Activated naive CD4-positive, alpha-beta T cell (primary cell): ENCODE results near the gene COPS3.

Source experiments
- DNase-seq, 4 experiments: peaks; one replicate each; lab custom pipeline; 2025; lab: John Stamatoyannopoulos, UW

Gene COPS3

DNA sequence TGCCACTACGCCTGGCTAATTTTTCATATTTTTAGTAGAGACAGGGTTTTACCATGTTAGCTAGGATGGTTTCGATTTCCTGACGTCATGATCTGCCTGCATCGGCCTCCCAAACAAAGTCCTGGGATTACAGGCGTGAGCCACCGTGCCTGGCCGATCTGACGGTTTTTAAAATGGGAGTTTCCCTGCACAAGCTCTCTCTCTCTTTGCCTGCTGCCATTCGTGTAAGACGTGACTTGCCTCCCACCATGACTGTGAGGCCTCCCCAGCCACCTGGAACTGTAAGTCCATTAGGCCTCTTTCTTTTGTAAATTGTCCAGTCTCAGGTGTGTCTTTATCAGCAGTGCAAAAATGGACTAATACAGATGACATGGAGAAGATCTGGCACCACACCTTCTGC, 39.4 kb downstream of the COPS3 start:
- DNase-seq = no peak

DNA sequence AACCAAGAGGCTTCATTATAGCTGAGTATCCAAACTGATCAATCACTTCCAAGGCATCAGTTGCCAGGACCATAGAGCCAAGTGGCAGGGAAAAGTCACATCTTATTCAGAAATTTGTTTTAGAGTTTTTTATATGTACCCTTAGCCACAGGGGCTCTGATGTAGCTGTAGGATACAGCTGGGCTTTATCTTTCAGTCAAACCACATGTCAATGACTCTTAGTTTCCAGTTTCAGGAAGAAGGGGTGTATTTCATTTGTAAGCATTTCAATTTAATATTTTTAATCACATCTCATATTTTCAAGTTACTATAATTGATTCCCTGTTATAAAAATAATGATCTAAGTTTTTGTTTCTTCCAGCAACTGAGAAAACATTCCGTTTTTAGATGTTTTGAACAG, 41.2 kb downstream of the COPS3 start:
- no peak for DNase-seq

DNA sequence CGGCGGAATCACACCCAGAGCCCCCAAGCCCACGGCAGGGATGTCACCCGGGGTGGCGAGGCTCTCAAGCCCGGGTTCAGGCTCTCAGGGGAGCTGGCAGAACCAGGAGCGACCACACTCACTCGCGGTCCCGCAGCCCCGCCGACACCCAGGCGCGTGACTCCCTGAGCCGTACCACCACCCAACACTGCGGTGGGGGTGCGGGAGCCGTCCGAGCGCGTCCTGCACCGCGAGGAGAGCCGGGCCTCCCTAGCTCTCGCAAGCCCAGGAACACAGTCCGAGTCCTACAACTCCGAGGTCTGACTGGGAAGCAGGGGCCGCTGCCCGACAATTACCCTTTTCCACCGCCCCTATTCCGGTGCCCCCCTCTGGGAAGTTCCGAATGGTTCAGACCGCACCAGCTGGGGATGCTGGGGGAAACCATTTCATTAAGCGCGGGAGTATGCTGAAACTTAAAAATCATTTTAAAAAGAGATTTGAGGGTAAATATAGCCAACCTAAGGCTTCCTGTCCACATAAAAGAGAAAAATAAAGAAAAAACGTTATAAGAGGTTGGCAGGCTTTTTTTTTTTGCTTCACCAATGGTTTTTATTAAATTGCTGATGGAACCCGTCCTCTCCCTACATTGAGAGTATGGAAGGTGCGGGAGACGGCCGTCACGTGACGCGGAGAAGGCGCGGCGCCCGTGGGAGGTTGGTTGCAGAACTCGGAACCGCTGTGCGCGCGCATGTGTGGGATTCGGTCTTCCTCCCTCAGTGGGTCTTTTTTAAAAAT, 43.8 kb downstream of the COPS3 start, which contains the start of gene FLCN:
TSS of gene FLCN (minus strand) at position 143 of the 774 bp plus-strand sequence. CDS start 9,031 bp downstream, outside the sequence.
- DNase-seq = peak; percentile 63 to 83 (median 73)

DNA sequence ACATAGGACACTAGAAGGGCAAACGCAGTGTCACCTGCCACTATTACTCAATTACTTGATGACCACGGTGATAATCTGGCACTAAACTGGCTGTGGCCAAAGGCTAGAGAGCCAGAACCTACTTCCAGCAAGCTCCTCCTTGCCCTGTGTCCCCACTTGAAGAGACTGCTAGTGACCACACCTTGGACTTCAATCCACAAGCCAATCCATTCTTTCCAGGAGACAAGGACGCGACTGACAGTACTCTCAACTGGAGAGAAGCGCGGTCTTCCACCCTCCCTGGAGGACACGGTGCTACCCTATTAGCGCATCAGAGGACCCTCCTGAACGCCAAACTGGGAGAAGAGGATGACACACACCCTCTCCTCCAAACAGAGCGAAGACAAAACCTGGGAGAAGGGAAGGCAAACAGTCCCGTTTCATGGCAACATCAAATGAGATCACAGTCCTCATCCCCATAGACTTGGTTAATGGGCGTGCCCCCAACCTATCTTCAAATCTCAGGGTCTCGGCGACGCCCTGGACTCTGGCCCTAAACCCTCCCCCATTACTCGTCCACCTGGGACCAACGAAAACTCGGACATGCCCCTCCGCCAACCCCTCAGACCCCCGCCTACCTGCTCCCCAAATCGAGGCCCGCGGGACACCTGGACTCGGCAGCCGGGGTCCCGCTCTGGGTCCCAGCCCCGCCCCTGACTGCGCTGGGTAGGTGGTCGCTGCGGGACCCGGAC, 44.6 kb downstream of the COPS3 start:
- DNase-seq = no peak

DNA sequence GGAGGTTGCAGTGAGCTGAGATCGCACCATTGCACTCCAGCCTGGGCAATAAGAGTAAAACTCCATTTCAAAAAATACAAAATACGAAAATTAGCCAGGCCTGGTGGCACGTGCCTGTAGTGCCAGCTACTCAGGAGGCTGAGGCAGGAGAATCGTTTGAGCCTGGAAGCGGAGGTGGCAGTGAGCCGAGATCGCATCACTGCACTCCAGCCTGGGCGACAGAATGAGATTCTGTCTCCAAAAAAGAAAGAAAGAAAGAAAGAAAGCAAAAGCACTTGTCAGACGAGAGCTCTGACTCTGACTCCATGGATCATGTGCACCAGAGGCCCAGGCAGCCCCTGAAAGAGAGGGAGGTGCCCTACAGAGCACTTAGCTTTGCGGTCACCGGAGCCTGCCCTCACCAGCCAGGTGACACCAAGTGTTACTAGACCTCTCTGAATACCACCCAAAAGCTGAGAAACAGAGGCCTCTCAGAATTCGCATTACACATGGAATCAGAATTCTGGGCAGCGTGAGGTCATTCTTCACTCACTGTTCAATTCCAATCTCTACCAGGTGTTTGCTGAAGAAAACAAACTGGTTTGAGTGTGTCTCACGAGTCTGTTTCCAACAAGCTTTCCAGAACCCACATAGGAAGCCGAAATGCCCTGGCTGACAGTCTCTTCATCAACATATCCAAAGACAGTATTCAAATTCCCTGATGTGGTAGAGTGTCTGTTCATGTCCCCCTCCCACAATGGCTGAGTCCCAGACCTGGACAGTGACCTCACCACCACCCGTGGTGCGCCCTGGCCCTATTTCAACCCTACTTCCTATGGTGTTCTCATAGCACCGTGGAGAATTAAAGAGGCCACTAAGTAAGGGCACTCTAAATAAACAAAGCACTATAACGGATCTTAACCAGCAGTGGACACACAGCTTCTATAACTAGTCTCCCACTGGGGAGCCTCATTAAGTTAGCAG, 45.6 kb downstream of the COPS3 start:
- no peak for DNase-seq

DNA sequence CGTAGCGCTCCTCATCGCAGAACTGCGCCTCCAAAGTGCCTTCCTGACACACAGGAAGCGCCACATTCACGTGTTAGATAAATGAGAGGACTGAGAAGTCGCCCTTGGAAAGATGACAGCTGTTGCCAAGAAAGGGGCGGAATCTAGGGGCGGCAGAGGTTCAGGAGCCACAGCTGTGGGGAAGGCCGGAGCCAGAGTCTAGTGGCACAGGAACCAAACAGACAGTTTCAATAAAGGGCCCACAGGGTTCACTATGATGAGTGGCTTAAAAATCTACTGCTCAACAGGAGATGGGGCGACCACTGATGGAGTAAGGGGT, 48.8 kb downstream of the COPS3 start:
- no peak for DNase-seq

DNA sequence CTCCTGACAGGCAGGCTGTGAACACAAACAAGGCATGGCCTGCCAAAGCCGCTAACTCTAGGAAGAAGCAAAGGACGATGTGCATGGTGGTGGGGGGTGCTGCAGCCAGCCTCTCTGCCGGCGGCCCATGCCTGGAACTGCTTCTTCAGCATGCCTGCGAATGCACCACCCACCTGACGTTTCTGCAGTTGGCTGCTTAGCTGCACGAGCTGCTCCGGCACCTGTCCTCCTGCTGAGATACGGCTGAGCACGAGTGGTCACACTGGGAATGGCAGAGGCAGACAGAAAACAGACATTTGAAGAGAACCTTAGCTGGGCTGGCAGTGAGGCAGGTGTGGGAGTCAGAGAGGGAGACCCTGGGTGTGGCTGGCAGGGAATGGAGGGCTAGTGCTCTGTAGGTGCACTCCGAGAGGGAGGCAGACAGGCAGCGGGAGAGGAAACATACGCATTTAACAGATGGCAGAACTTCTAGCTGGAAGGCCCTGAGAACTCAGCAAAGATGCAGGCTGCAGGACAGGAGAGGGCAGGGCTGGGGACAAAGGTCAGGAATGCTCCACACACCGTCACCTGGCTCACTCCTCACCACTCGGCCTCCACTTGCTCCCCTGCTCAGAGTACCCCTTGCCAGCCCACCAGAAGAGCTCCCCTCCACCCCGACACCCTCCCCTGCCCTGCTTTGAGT, 49.3 kb downstream of the COPS3 start:
- no peak for DNase-seq

DNA sequence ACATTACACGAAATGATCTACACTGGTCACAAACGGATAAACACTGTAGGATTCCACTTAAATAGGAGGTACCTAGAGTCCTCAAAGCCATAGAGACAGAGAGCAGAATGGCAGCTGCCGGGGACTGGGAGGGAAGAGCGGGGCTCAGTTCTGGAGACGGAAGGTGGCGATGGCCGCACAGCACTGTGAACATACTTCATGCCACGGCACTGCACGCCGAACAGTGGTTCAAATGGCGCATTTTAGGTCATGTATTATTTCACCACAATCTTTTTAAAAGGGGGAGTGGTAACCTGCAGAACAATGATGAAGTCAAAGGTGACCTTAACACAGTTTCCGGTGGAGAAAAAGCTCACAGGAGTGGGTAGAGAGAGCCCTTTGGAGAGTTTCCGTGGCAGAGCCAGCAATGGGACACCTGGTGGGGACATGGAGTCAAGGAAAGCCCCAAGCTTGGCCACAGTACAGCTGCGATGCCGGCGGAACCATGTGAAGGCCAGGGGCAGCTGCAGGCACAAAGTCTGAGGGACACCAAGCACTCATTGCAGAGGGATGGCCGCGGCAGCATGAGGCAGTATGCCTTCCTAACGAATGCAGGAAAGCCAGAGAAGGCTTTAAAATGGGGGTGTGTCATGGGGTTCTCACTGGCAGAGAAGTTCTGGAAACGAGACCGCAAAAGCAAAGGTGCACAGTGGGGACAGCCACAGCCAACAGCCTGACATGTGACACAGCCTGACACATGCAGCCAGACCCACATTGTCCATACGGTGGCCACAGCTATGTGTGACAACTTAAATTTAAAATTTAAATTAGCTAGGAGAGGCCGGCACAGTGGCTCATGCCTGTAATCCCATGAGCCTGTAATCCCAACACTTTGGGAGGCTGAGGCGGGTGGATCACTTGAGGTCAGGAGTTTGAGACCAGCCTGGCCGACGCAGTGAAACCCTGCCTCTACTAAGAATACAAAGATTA, 51.3 kb downstream of the COPS3 start:
- DNase-seq = no peak

DNA sequence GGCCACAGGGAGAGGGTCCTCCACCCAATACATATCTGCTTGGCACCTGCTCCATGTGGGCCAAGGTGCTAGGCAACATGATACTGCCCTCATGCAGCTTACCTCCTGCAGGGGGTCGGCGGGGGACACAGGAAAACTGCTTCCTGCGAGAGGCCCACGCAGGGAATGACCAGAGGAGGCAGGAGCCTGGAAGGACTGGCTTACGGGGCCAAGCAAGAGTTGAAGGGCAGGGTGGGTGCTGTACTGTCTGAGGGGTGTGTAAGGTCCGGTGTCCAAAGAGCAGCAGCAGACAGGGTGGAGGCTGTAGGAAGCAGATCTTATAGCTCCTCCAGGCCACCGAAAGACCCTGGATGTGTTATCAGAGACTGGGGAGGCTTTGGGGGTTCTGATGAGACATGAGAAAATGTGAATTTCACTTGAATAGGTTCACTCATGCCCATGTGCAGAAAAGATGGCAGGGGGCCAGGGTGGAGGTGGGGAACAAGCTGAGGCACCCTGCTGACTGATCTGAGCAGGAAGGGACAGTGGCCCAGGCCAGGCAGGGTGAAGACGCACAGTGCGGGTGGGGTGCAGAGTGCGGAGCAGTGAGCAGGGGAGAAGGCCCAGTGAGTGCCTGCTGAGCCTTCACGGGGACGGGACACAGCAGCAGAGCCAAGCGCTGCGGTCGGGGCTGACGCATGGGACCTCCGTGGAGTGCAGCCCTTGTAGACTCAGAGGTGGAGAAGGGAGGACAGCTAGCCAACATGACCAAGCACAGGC, 52.3 kb downstream of the COPS3 start:
- no peak for DNase-seq

DNA sequence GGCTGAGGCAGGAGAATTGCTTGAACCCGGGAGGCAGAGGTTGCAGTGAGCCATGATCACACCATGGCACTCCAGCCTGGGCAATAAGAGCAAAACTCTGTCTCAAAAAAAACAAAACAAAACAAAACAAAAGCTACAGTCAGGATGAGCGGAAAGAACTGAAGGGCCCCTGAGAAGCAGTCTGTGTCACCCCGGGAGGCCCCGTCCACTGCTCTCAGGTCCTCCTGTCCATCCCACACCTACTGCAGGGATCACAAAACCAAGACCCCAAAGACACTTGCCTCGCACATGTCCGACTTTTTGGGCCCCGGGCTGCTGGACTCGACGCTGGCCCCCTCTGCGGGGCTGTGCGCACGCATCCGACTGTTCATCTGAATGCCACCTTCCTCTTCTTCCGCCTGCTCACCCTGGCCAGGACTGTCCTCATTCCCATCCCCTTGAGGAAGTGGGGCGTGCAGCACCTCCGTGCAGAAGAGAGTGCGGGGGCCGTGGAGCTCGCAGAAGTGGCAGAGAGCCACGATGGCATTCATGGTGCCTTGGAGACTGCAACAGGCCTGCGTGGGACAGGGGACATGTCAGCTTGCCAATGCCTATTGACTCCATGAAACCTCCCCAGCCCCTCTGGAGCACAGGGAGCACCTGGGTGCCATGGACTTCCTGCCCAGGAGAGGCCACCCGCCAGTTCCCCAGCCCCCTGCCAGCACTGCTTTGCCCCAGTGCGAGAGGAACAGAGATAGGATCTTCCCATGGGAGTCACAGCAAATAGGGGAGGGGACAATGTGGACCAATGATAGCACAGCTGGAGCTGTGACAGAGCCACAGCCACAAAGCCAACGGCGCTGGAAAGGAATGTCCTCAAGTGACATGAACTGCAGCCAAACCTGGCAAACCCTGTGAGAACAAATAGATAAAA, 53.2 kb downstream of the COPS3 start:
- no peak for DNase-seq

DNA sequence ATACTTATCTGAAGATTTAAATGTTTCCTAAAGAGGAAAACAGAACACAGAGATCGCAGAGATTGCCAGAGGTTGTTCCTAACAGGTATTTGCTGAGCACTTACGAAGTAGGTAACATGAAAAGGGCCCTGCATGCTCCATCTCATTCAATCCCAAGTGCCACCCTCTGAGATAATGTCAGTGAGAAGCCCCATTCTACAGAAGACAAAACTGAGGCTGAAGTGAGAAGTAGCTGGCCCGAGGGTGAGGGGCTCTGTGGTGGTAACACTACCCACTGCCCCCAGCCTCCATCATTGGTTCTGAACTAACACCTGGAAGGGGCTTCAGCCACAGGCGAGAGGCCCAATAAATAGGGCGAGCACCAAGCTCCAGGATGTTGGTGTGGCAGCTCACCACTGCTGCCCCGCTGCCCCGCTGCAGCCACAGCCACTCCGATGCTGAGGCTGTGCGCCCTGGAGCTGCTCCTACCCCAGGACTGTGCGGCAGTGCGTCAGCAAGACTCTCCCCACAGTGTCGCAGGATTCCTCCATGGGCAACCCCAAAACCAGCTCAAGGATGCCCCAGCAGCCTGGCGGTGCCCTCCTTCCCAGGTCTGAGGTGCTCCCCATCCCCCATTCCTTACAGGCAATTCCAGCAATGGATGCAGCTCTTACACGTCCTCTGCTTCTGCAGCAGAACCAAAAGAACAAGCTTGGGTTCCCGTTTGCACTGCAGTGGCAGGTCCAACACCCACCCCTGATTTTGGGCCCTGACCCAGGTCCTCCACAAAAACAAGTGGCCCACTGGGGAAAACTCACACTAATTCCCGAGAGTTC, 54.4 kb downstream of the COPS3 start:
- no peak for DNase-seq

DNA sequence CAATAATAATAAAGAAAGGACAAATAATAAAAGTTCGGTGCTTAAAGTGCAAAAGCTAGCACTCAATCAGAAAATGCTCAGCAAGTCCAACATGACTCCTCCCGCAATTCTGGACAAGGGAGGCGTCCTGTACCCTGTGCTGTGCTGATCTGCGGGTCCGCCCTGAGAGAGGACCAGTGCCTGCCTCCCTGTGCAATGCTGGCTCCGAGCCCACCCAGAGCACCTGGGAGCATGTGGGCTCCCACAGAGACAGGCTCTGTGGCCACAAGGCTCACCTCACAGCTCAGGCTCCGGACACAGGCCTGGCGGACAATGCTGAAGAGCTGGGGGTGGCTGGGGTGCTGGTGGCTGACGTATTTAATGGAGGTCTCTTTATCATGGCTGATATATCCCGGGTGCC, 55.1 kb downstream of the COPS3 start:
- no peak for DNase-seq

DNA sequence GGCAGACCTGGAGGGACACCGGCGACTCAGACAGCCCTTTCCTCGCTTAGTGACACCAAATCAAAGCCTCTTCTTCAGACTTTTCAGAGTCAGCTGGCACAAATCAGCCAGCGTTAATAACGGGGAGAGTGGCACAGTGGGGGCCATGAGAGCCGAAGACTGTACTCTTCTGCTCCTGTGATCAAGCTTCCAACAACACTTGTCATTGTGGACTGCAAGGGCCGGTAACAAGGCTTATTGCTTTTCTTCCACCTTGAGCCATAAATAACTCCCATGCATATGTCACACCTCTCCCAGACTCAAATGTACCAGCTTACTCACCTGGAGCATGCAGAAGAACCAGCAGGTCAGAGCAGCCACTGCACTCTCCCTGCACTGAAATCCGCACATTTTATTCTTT, 56.9 kb downstream of the COPS3 start:
- DNase-seq = no peak

DNA sequence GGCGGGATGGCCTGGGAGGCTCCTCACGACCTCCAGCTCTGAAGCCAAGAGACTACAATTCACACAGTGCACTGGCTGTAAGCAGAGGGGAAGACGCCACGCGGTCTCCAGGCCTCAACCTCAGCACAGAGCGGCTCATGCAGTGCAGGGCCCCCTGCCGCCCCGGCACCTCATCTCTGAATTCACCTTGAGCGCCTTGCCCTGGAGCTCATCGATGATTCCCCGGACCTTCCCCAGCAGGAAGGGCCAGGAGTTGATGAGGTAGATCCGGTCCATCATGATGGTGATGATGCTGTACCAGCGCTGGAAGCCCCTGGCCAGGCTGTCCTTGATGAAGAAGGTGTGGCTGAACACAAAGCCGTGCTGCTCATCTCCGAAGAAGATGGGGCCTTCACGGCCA, 57.3 kb downstream of the COPS3 start:
- DNase-seq = no peak

DNA sequence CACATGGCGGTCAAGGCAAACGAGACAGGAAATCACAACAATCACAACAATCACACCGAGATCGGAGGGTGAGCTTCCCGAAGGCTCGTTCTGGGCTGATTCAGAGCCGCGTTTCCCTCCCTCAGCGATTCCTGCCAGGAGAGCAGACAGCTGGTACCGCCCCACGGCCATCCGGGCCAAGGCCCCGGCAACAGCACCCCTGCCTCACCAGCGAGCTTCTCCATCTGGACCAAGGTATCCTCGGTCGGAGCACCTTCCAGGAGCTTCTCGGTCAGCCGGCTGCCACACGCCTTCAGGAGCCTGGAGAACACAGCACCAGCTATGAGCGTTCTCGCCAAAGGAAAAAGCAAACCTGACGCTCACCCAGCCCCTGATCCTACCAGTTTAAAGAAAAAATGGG, 59.7 kb downstream of the COPS3 start:
- DNase-seq = no peak

DNA sequence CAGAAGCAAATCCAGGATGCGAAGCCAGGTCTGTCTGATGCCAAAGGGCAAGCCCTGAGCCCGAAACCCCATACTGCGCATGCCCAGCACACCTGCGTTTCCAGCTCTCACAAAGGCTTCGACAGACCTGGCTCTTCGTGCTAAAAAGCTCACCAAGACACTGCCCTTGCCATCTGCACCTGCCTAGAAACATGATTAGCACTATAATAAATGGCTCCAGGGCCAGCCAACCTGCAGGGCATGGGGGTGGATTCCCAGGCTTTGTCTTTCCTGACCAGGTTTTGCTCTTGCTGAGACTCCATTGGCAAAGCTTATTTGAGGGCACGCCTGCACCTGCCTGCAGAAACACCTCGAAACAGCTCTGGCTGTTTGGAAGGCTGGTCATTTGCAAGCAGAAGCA, 60.5 kb downstream of the COPS3 start:
- DNase-seq = no peak

DNA sequence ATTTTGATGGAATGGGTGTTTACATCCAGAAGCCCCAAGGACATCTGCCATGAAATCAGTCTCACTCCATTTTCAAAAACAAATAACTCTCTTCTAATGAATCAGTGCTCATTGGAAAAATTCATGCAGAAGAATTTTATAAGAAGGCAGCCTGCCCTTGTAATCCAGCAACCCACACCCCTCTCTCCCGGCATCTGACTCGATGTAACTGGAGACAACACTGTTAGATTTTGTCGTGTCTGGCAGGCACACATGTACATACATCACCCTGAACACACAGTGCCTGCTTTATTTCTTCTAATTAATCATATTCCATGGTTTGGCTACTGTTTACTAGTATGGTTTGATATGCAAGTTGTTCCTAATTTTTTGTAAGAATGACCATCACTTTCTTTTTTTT, 63.1 kb downstream of the COPS3 start:
- no peak for DNase-seq

DNA sequence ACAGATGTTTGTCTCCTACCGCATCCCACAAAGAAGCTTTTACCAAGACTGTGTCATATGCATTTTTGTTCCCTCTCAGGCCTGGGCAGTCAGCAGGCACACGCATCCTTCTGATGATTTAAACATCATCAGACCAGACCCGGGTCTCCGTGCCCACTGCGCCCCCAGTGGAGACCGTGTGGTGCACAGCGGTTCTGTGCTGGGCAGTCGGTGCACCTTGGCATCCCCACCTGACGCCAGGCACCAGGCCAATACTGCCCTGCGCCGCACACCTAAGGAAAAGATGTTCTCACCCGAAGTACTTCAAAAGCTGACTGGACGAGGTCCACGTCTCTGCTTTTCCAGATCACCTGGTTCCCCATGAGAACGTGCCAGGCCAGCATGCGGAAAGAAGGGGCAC, 64.3 kb downstream of the COPS3 start:
- DNase-seq = no peak
